ENCODE results near the gene WNT8A.
A peak's percentile ranks its signal among the peaks of the same experiment; 100 is the strongest.
"Not testable (repeated sequence)": the region's sequence is repeated elsewhere in the genome, so short reads cannot be mapped to it uniquely, and the experiment has no call there.

Gene WNT8A

GRCh38 chr5:138054206-138054605 lies 29.6 kb upstream of the WNT8A start:
- H3K9me3 ChIP-seq (ENCODE audit: control insufficient read depth, low read length): no peaks in the 10 kb centered on the region
- WGBS, 2 experiments: 49 to 55% methylated on average over 3 of the region's 3 CpGs
- no peaks in the 10 kb centered on the region for H3K27me3 ChIP-seq (ENCODE audit: control insufficient read depth, insufficient read depth, low read length, poor library complexity, severe bottlenecking)
- peaks cover 7% of the 10 kb centered on the region for H3K4me1 ChIP-seq (ENCODE audit: control insufficient read depth, insufficient read depth, low read length)
- H3K4me3 ChIP-seq (ENCODE audit: insufficient read depth, low read depth, low read length): no peak overlapping the region
- no peaks in the 10 kb centered on the region for H3K36me3 ChIP-seq (ENCODE audit: control insufficient read depth, insufficient read depth, low read length)
- no peak overlapping the region for H3K27ac ChIP-seq (ENCODE audit: insufficient read depth, low read depth, low read length, poor library complexity, severe bottlenecking)

- Histone ChIP-seq H3K36me3 (ENCODE audit: control insufficient read depth, insufficient read depth, low read length) (no peaks in the 10 kb centered on the region), H3K9me3 (ENCODE audit: control insufficient read depth, low read length) (no peaks in the 10 kb centered on the region), H3K27me3 (ENCODE audit: control insufficient read depth, insufficient read depth, low read length, poor library complexity, severe bottlenecking) (no peaks in the 10 kb centered on the region), H3K27ac (ENCODE audit: insufficient read depth, low read depth, low read length, poor library complexity, severe bottlenecking) (no peak overlapping the region), H3K4me3 (ENCODE audit: insufficient read depth, low read depth, low read length) (peak overlapping the region; percentile 20), H3K4me1 (ENCODE audit: control insufficient read depth, insufficient read depth, low read length) (peaks cover 7% of the 10 kb centered on the region)
- WGBS, 2 experiments: 30% methylated on average over 13 of the region's 13 CpGs
Measured at GRCh38 chr5:138054847-138055558, 28.8 kb upstream of the WNT8A start.

DNA sequence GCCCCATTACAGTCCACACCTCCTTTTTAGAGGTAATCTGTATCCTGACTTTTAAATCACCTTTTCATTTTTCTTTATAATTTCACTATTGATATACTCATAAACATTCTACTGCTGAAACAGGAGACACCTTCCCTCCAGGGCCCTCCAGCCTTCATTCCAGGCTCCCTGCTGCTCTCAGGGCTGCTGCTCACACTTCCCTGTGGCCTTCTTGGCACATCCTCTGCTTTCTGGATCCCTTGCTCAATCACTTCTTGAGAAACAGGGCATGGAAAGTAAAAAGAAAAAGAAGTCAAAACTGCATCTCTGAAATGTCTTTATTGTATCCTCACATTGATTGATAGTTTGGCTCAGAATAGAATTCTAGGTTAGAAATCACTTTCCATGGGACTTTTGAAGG lies 19.3 kb upstream of the WNT8A start:
- no peaks in the 10 kb centered on the region for H3K9me3 ChIP-seq (ENCODE audit: control insufficient read depth, low read length)

DNA sequence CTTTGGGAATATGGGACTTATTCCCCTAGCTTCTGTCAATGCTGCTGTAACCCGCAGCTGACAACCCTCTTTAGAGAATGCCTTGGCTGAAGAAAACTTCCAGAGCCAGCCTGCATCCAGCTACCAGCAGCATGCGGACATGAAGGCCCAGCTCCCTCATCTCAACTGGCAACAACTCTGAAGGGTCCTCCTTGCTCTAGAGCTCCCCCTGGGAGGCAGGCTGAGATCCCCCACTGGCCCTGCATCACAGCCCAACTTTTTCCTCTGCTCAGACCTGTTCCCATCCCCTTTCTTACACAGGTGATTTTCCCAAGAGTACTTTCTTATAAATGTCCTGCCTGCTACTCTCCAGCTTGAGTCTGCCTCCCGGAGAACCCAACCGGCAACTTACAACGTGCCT lies 18.7 kb upstream of the WNT8A start:
- 79 to 88% methylated on average over 5 of the region's 5 CpGs for WGBS, 2 experiments
- Histone ChIP-seq H3K27ac (ENCODE audit: insufficient read depth, low read depth, low read length, poor library complexity, severe bottlenecking) (no peak overlapping the region), H3K4me3 (ENCODE audit: insufficient read depth, low read depth, low read length) (no peak overlapping the region), H3K4me1 (ENCODE audit: control insufficient read depth, insufficient read depth, low read length) (no peaks in the 10 kb centered on the region), H3K9me3 (ENCODE audit: control insufficient read depth, low read length) (no peaks in the 10 kb centered on the region), H3K36me3 (ENCODE audit: control insufficient read depth, insufficient read depth, low read length) (no peaks in the 10 kb centered on the region), H3K27me3 (ENCODE audit: control insufficient read depth, insufficient read depth, low read length, poor library complexity, severe bottlenecking) (no peaks in the 10 kb centered on the region)

More for the DNA sequence above, 19.3 kb upstream of the WNT8A start:
- Histone ChIP-seq H3K4me3 (ENCODE audit: insufficient read depth, low read depth, low read length) (no peak overlapping the region), H3K27ac (ENCODE audit: insufficient read depth, low read depth, low read length, poor library complexity, severe bottlenecking) (no peak overlapping the region), H3K36me3 (ENCODE audit: control insufficient read depth, insufficient read depth, low read length) (no peaks in the 10 kb centered on the region), H3K27me3 (ENCODE audit: control insufficient read depth, insufficient read depth, low read length, poor library complexity, severe bottlenecking) (no peaks in the 10 kb centered on the region), H3K4me1 (ENCODE audit: control insufficient read depth, insufficient read depth, low read length) (no peaks in the 10 kb centered on the region)

DNA sequence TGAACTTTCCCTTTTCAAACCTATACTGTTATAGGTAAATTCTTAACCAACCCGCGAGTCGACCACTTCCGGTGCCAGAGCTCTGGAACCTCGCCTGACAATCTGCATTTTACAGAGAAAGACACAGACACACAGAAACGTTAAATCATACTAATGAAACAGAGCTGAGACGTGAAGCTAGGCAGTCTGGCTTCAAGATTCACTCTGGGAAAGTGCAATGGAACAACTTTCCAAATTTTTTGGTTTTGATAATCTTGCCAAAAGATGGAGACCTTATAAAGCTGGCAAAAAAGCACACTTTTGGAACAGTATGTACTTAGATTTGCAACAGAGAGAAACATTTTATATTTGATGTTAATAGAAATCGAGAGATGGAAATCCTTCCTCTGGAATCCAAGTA lies 15.9 kb upstream of the WNT8A start:
- no peak overlapping the region for H3K4me3 ChIP-seq (ENCODE audit: insufficient read depth, low read depth, low read length)
- no peaks in the 10 kb centered on the region for H3K9me3 ChIP-seq (ENCODE audit: control insufficient read depth, low read length)
- H3K4me1 ChIP-seq (ENCODE audit: control insufficient read depth, insufficient read depth, low read length): no peaks in the 10 kb centered on the region
- WGBS, 2 experiments: 92 to 96% methylated on average over 8 of the region's 8 CpGs
- no peak overlapping the region for H3K27ac ChIP-seq (ENCODE audit: insufficient read depth, low read depth, low read length, poor library complexity, severe bottlenecking)
- no peaks in the 10 kb centered on the region for H3K27me3 ChIP-seq (ENCODE audit: control insufficient read depth, insufficient read depth, low read length, poor library complexity, severe bottlenecking)
- H3K36me3 ChIP-seq (ENCODE audit: control insufficient read depth, insufficient read depth, low read length): no peaks in the 10 kb centered on the region

DNA sequence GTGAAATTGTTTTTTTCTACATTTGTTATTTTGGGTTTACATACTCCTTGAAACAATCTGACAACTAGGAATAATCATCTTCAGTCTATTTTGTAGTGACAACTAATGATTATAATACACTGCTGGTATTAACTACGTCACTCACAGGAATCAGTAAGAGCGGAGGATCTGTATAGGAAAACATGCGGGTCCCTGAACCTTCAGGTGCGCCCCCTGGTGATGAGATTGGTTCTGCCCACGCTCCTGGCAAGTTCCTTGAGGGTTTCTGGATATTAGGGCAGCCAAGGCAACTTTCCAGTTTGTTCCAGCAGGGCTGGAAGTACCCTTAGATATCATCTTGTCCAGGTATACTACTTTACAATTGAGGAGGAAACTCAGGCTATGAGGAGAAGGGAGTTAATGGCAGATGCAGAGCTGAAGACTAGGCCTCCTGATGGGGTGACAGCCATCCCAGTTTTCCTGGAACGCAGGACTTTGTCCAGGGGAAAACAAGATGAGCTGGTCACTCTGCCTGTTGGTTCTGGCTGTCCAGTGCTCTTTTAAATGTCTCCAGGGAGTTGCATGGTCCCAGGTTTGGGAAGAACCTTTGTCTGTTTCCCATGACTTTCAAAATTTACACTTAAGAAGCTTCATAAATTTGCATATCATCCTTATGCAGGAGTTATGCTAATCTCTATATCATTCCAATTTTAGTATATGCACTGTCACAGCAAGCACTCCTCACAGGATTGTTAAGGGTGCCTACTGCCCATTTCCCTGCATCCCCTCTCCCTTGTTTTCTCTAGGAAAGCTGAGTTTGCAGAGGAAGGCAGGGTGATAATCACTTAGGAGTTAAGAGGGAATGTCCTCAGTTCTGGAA lies 14.9 kb upstream of the WNT8A start:
- Histone ChIP-seq H3K4me1 (ENCODE audit: control insufficient read depth, insufficient read depth, low read length) (no peaks in the 10 kb centered on the region), H3K36me3 (ENCODE audit: control insufficient read depth, insufficient read depth, low read length) (no peaks in the 10 kb centered on the region), H3K27me3 (ENCODE audit: control insufficient read depth, insufficient read depth, low read length, poor library complexity, severe bottlenecking) (no peaks in the 10 kb centered on the region), H3K27ac (ENCODE audit: insufficient read depth, low read depth, low read length, poor library complexity, severe bottlenecking) (no peak overlapping the region), H3K9me3 (ENCODE audit: control insufficient read depth, low read length) (no peaks in the 10 kb centered on the region), H3K4me3 (ENCODE audit: insufficient read depth, low read depth, low read length) (no peak overlapping the region)
- 53 to 54% methylated on average over 6 of the region's 6 CpGs for WGBS, 2 experiments

DNA sequence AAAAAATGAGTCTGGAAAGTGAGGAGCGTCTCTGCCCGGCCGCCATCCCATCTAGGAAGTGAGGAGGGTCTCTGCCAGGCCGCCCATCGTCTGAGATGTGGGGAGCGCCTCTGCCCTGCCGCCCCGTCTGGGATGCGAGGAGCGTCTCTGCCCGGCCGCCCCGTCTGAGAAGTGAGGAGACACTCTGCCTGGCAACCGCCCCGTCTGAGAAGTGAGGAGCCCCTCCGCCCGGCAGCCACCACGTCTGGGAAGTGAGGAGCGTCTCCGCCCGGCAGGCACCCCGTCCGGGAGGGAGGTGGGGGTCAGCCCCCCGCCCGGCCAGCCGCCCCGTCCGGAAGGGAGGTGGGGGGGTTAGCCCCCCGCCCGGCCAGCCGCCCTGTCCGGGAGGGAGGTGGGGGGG lies 13.8 kb upstream of the WNT8A start:
- not testable (repeated sequence) for H3K36me3 ChIP-seq (ENCODE audit: control insufficient read depth, insufficient read depth, low read length); H3K9me3 ChIP-seq (ENCODE audit: control insufficient read depth, low read length); H3K4me3 ChIP-seq (ENCODE audit: insufficient read depth, low read depth, low read length); H3K4me1 ChIP-seq (ENCODE audit: control insufficient read depth, insufficient read depth, low read length); H3K27ac ChIP-seq (ENCODE audit: insufficient read depth, low read depth, low read length, poor library complexity, severe bottlenecking); H3K27me3 ChIP-seq (ENCODE audit: control insufficient read depth, insufficient read depth, low read length, poor library complexity, severe bottlenecking)
- WGBS, 2 experiments: 96% methylated on average over 23 to 31 of the region's 32 CpGs

- 30 to 38% methylated on average over 4 to 5 of the region's 5 CpGs for WGBS, 2 experiments
- no peaks in the 10 kb centered on the region for H3K9me3 ChIP-seq (ENCODE audit: control insufficient read depth, low read length)
- H3K4me3 ChIP-seq (ENCODE audit: insufficient read depth, low read depth, low read length): no peak overlapping the region
- peaks cover 18% of the 10 kb centered on the region for H3K4me1 ChIP-seq (ENCODE audit: control insufficient read depth, insufficient read depth, low read length)
- no peak overlapping the region for H3K27ac ChIP-seq (ENCODE audit: insufficient read depth, low read depth, low read length, poor library complexity, severe bottlenecking)
- H3K27me3 ChIP-seq (ENCODE audit: control insufficient read depth, insufficient read depth, low read length, poor library complexity, severe bottlenecking): no peaks in the 10 kb centered on the region
- H3K36me3 ChIP-seq (ENCODE audit: control insufficient read depth, insufficient read depth, low read length): no peaks in the 10 kb centered on the region
Measured at GRCh38 chr5:138077064-138077696, 6.7 kb upstream of the WNT8A start.

GRCh38 chr5:138078006-138078643 lies 5.7 kb upstream of the WNT8A start:
- Histone ChIP-seq H3K27me3 (ENCODE audit: control insufficient read depth, insufficient read depth, low read length, poor library complexity, severe bottlenecking) (no peaks in the 10 kb centered on the region), H3K9me3 (ENCODE audit: control insufficient read depth, low read length) (no peaks in the 10 kb centered on the region), H3K36me3 (ENCODE audit: control insufficient read depth, insufficient read depth, low read length) (no peaks in the 10 kb centered on the region), H3K27ac (ENCODE audit: insufficient read depth, low read depth, low read length, poor library complexity, severe bottlenecking) (no peak overlapping the region), H3K4me3 (ENCODE audit: insufficient read depth, low read depth, low read length) (no peak overlapping the region), H3K4me1 (ENCODE audit: control insufficient read depth, insufficient read depth, low read length) (peaks cover 18% of the 10 kb centered on the region)
- 41% methylated on average over 1 of the region's 1 CpG for WGBS, 2 experiments

DNA sequence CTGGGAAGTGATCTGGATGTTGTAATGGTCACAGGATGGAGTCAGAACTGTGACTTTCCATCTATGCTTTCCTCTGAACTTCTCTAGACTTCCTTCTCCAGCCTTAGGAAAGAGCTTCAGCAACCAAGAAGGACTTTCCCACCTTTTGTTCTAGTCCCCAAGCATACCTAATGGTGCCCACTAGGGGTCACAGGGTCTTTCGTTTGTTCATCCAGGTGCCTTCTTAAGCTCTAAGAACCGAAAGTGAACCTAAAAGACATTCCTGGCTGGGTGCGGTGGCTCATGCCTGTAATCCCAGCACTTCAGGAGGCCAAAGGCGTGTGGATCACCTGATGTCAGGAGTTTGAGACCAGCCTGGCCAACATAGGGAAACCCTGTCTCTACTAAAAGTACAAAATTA lies 1.8 kb upstream of the WNT8A start:
- Histone ChIP-seq H3K4me3 (ENCODE audit: insufficient read depth, low read depth, low read length) (no peak overlapping the region), H3K36me3 (ENCODE audit: control insufficient read depth, insufficient read depth, low read length) (no peaks in the 10 kb centered on the region), H3K4me1 (ENCODE audit: control insufficient read depth, insufficient read depth, low read length) (peaks cover 18% of the 10 kb centered on the region), H3K27me3 (ENCODE audit: control insufficient read depth, insufficient read depth, low read length, poor library complexity, severe bottlenecking) (no peaks in the 10 kb centered on the region), H3K27ac (ENCODE audit: insufficient read depth, low read depth, low read length, poor library complexity, severe bottlenecking) (no peak overlapping the region), H3K9me3 (ENCODE audit: control insufficient read depth, low read length) (no peaks in the 10 kb centered on the region)
- 77 to 81% methylated on average over 4 of the region's 4 CpGs for WGBS, 2 experiments
